HEK293T (cell line): ENCODE data around the gene EFCAB11.

ENCODE experiments used
- FOXA1 ChIP-seq: fragments of 450-650 bp; IDR thresholded peaks from 2 replicates; pipeline ENCODE4 v1.6.1; 2016; ENCODE audit warnings: mild to moderate bottlenecking
- FOXM1 ChIP-seq: fragments of 450-650 bp; IDR thresholded peaks from 2 replicates; pipeline ENCODE4 v1.6.1; 2017; ENCODE audit warnings: mild to moderate bottlenecking, borderline replicate concordance
- L3MBTL2 ChIP-seq: fragments of 450-650 bp; conservative IDR thresholded peaks from 2 replicates; pipeline ENCODE4 v1.6.1; 2016; ENCODE audit warnings: mild to moderate bottlenecking
- LEF1 ChIP-seq: fragments of 450-650 bp; IDR thresholded peaks from 2 replicates; pipeline ENCODE4 v1.6.1; 2017; ENCODE audit warnings: mild to moderate bottlenecking, borderline replicate concordance
- SP1 ChIP-seq: fragments of 450-650 bp; IDR thresholded peaks from 2 replicates; pipeline ENCODE4 v1.6.1; 2017
- TARDBP ChIP-seq: fragments of 450-650 bp; IDR thresholded peaks from 2 replicates; pipeline ENCODE4 v1.6.1; 2016

DNA sequence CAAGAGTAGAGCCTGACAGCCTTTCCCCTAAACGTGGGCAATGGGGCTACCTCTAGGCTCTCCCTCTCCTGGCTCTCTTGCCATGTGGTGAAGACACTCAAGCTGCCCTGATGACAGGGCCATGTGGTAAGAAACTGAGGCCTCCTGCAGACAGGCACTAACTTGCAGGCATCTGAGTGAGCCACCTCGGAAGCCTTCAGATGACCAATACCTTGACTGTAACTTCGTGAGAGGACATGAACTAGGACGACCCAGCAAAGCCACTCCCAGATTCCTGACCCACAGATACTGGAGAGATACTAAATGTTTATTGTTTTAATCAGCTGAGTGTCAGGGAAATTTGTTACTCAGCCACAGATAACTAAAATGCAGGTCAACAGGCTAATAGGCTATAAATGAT lies 96.4 kb downstream of the EFCAB11 start:
- no peak for TF ChIP-seq TARDBP
- no peak for TF ChIP-seq LEF1
- no peak for TF ChIP-seq FOXM1
- TF ChIP-seq FOXA1: no peak
- no peak for TF ChIP-seq L3MBTL2
- TF ChIP-seq SP1: no peak
